Measurements from ENCODE around the gene TAT.
"Not testable (repeated sequence)": the region's sequence is repeated elsewhere in the genome, so short reads cannot be mapped to it uniquely, and the experiment has no call there.

Gene TAT

GRCh38 chr16:71584543-71585317 lies 7.8 kb upstream of the TAT start:
- FAIRE-seq = no peak

DNA sequence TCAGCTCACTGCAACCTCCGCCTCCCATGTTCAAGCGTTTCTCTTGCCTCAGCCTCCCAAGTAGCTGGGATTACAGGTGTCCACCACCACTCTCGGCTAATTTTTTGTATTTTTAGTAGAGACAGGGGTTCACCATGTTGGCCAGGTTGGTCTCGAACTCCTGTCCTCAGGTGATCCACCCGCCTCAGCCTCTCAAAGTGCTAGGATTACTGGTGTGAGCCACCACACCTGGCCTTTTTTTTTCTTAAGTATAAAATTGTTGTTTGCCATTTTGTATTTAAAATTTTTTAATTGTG lies 5.6 kb upstream of the TAT start:
- FAIRE-seq = not testable (repeated sequence)

DNA sequence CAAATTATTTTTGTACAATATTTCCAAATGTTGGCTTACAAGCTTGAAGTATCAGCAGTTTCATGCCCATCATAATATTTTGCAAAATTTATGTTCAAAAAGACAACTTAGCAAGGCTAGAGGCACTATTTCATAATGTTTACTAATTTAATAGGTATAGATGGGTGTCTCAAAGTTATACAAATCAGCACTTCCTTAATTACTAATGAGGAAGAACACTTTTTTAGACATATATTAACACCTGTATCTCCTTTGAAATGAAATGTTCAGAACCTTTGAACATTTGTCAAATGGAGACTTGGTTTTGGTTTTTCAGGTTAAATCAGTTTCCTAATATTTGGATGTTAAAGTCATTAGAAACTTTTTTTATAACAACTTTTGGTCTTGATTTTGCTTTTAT lies 2.2 kb downstream of the TAT start:
- FAIRE-seq = no peak

- FAIRE-seq = no peak
Measured at GRCh38 chr16:71573387-71574094, 3.4 kb downstream of the TAT start.

- no peak for FAIRE-seq
Measured at GRCh38 chr16:71572497-71573116, 4.3 kb downstream of the TAT start.

DNA sequence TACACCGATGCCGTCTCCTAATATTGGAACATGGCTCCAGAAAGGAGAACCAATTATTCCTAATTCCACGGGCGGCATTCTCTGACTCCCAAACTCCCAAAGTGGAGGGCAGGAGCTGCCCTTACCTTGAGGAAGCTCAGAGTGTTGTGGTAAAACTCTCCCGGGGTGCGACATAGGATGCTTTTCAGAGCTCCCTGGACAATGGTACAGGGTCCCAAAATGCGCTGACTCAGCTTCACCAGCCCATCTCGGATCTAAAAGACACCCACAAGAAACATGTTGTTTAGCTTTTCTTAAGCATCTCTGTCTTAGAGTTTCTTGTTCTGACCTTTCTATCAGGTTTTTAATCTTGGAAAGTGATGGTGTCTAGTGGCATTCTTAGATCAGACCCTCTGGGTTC lies 6.7 kb downstream of the TAT start:
- no peak for FAIRE-seq

DNA sequence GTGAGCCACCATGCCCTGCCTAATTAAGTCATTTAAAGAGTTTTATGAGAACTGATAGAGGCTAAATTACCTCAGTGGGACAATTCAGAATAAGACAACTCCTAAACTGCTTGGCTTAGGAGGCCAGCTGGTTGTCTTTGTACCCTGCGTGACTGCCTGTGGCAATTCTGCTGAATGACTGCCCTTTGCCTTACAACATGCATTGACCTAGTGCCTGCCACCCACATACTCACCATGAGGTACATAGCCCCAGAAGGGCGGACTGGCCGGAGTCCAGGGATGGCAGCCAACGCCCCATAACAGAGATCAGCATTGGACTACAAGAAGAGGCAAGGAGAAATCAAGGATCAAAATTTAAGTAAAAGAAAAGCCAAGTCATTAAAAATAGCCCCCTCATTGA lies 7.3 kb downstream of the TAT start:
- FAIRE-seq = no peak

DNA sequence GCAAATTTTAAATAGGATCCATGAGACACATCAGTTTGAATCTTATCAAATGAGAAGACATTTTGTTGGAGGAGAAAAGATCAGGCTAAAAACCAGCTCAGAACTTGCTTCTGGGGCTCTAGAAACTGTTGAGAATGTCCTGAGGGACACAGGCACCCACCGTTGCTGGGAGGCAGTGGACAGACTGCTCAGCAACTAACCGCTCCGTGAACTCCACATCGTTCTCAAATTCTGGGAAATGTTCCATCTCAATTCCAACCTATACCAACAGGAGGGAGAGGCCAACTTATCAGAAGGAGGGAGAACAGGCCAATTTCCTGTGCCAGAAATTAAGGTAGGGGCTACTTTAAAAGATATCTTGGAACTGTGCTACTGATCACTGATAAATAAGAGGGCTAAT lies 8.3 kb downstream of the TAT start:
- no peak for FAIRE-seq

GRCh38 chr16:71567931-71568330 lies 9.0 kb downstream of the TAT start:
- FAIRE-seq = no peak

GRCh38 chr16:71565812-71566700 lies 10.8 kb downstream of the TAT start:
- no peak for FAIRE-seq

GRCh38 chr16:71564335-71564967 lies 12.4 kb downstream of the TAT start:
- FAIRE-seq = no peak

DNA sequence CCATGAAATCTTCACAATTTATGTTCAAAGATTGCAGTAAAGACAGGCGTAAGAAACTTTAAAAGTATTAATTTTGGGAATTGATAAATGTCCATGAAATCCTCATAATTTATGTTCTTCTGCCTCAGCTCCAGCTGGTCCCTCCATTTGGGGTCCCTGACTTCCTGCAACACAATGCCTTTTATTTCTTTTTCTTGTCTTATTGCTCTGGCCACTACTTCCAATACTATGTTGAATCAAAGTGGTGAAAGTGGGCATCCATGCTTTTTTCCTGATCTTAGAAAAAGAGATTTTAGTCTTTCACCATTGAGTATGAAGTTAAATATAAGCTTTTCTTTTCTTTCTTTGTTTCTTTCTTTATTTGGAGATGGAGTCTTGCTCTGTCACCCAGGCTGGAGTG lies 14.3 kb downstream of the TAT start:
- no peak for FAIRE-seq

GRCh38 chr16:71561886-71562285 lies 15.0 kb downstream of the TAT start:
- FAIRE-seq = not testable (repeated sequence)

DNA sequence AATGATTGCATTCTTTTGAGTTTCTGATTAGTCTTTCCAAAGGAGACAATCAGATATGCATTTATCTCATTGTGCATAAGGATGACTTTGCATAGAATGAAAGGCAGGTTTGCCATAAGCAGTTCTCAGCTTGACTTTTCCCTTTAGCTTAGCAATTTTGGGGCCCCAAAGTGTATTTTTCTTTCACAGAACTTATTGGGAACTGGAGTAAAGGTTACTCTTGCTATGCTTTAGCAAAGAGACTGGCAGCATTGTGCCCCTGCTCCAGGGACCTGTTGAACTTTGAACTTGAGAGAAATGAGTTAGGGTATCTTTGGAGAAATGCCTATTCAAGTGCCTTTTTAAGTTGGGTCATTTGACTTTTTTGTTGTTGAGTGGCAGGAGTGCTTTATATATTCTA lies 17.0 kb downstream of the TAT start:
- FAIRE-seq = no peak

- FAIRE-seq = no peak
Measured at GRCh38 chr16:71557954-71558582, 18.8 kb downstream of the TAT start.

- no peak for FAIRE-seq
Measured at GRCh38 chr16:71557299-71557698, 19.6 kb downstream of the TAT start.

DNA sequence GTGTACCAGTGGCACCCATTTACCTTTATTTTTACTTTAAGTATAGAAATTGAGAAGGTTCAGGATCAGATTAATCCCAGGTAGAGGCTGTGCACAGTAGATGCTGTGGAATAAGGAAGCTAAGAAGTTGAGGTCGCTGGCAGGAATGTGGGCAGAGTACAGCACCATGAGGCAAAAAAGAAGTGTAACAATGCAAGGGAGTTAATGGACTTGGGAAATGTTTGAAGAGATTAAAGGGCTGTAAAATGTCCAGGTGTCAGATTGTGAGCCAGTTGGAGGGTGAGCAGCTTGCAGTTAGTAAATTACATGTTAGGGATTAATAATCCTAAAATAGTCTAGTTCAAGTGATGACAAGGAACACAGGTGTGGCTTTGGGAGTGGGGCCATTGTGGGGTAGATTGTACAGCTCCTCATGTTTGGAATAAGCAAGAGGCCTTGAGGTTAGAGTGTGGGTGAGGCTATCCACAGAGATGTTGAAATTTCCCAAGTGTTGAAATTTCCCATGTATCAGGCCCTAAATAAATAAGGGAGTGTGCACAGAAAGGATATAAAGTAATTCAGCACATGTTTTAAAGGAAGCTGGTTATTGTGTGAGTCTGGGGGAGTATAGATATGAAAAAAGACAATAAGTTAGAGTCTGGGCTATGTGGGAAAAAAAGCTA lies 21.5 kb downstream of the TAT start:
- no peak for FAIRE-seq

- no peak for FAIRE-seq
Measured at GRCh38 chr16:71552698-71553503, 24.0 kb downstream of the TAT start.

- FAIRE-seq = no peak
Measured at GRCh38 chr16:71547168-71547567, 29.7 kb downstream of the TAT start.

DNA sequence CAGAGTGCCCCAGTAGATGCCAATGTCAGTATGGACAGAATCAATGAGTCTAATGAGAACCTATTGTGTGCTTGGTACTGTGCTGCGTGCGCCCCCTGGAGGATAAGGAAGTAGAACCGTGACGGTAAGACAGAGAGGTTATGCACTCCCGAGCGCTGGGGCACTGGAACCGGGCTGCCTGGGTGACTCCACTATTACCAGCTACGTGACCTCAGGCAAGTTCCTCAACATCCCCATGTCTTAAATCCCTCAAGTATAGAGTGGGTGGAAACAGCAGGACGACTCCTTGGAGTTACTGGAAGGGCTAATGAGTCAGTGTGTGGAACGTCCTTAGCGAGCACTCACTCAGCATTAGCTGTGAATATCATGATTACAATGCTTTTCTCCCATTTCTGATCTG lies 34.5 kb downstream of the TAT start:
- FAIRE-seq = no peak

- FAIRE-seq = no peak
Measured at GRCh38 chr16:71537643-71538042, 39.2 kb downstream of the TAT start.
